HFFc6 (cell line): ENCODE measurements around the gene IL1RL2. TPM values are rescaled to one million over a fixed set of nuclear protein-coding genes. Genes with fewer than 3 reads are reported as not detected.

ENCODE experiments used
- DNase-seq: peaks from one replicate; pipeline ENCODE4 v3.0.0-alpha.2; 2018
- H3K27ac Mint-ChIP-seq: 2 replicates; pipeline ENCODE4 v1.8.0; 2020; ENCODE audit warnings: mild to moderate bottlenecking, mixed read lengths
- H3K27me3 Mint-ChIP-seq: 2 replicates; pipeline ENCODE4 v1.8.0; 2021; ENCODE audit warnings: mild to moderate bottlenecking, moderate library complexity, mixed read lengths; ENCODE audit not compliant: insufficient read depth
- H3K36me3 Mint-ChIP-seq: 2 replicates; pipeline ENCODE4 v1.8.0; 2021; ENCODE audit warnings: low read depth, mixed read lengths
- H3K4me1 Mint-ChIP-seq: 2 replicates; pipeline ENCODE4 v1.8.0; 2020; ENCODE audit warnings: low read depth, mixed read lengths
- H3K4me3 Mint-ChIP-seq: 2 replicates; pipeline ENCODE4 v1.8.0; 2020; ENCODE audit warnings: mild to moderate bottlenecking, moderate library complexity, mixed read lengths
- H3K9me3 Mint-ChIP-seq: 2 replicates; pipeline ENCODE4 v1.8.0; 2020; ENCODE audit warnings: mild to moderate bottlenecking, mixed read lengths
- total RNA-seq, 6 experiments: library from RNA; stranded (reverse); fragmentation: NEBNext Ultra II Directional; extraction: Animal tissue kit (Norgen Biotek cat#: 25700); gene quantifications; 2 replicates in 1 of 6; 3 replicates in 5 of 6; pipeline ENCODE4 v1.2.3, GENCODE V29; 2021
- TF ChIP-seq, protein P1 (sequence below): fragments of 200-600 bp; sonication (generic); IDR thresholded peaks from 2 replicates; pipeline ENCODE4 v1.5.0; 2021; ENCODE audit warnings: antibody characterized with exemption, mild to moderate bottlenecking

IL1RL2 gene
- total RNA-seq, 6 experiments from 2014 or later: not detected

DNA sequence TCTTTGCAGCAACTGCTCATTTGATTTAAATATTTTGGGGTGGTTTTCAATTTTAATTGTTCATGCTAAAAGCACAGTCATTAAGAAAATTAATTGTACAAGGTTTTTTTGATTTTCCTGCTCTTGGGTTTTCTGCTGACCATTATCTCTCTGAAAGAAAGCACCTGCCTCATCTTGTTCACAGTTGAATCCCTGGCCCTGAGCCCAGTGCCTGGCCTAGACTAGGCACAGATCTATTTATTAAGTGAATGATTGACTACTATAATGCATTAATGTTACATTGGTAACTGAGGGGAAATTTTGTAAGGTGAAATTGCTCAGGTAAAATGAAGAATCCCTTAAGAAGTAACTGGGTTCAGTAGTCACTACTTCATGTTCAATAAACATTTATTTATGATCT lies 22.0 kb downstream of the IL1RL2 start:
- no peak for DNase-seq
- Mint-ChIP-seq H3K4me3 (no peak overlapping the region), H3K27me3 (peaks cover 2% of the 10 kb centered on the region), H3K27ac (no peak overlapping the region), H3K36me3 (peaks cover 8% of the 10 kb centered on the region; the same call in 1 of the 2 replicates), H3K4me1 (no peaks in the 10 kb centered on the region), H3K9me3 (peaks cover 8% of the 10 kb centered on the region)
- TF ChIP-seq, protein P1, sequence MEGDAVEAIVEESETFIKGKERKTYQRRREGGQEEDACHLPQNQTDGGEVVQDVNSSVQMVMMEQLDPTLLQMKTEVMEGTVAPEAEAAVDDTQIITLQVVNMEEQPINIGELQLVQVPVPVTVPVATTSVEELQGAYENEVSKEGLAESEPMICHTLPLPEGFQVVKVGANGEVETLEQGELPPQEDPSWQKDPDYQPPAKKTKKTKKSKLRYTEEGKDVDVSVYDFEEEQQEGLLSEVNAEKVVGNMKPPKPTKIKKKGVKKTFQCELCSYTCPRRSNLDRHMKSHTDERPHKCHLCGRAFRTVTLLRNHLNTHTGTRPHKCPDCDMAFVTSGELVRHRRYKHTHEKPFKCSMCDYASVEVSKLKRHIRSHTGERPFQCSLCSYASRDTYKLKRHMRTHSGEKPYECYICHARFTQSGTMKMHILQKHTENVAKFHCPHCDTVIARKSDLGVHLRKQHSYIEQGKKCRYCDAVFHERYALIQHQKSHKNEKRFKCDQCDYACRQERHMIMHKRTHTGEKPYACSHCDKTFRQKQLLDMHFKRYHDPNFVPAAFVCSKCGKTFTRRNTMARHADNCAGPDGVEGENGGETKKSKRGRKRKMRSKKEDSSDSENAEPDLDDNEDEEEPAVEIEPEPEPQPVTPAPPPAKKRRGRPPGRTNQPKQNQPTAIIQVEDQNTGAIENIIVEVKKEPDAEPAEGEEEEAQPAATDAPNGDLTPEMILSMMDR: no peak

DNA sequence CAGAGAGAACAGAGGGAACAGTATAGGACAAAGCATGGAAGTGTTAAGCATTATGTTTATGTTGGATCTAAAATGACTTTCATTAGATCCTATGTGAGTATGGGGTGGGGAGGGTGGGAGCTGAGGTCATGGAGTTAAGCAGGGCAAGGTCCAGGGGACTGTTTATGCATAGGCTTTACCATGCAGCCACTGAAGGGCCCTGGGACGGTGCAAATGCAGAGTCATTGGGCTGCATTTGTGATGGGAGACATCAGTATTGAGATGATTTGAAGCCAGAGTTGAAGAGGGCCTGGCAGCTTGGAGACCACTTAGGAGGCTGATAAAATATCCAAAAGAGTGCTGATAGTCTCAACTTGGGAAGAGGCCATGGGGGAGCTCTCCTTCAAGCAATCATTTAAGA lies 22.7 kb downstream of the IL1RL2 start:
- H3K27ac Mint-ChIP-seq: no peak overlapping the region
- DNase-seq: no peak
- no peak overlapping the region for H3K4me3 Mint-ChIP-seq
- peaks cover 7% of the 10 kb centered on the region for H3K9me3 Mint-ChIP-seq
- H3K27me3 Mint-ChIP-seq: peaks cover 1% of the 10 kb centered on the region
- H3K36me3 Mint-ChIP-seq: 0 out of 2 replicates have a peak, but pooled peaks cover 5% of the 10 kb centered on the region
- H3K4me1 Mint-ChIP-seq: no peaks in the 10 kb centered on the region
- TF ChIP-seq, protein P1: no peak

DNA sequence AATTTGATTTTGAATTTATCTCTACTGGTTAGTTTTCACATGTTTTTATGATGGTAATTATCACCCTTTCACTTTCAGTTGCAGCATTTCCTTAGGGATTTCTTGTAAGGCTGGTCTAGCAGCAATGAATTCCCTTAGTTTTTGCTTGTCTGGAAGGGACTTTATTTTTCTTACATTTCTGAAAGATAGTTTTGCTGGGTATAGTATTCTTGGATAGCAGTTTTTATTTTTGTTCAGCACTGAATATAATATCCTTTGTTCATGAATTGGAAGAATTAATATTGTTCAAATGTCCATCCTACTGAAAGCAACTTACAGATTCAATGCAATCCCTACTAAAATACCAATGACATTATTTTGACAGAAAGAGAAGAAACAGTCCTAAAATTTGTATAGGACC lies 30.2 kb downstream of the IL1RL2 start:
- no peak for DNase-seq
- TF ChIP-seq, protein P1: no peak
- Mint-ChIP-seq H3K4me1 (no peaks in the 10 kb centered on the region), H3K4me3 (no peak overlapping the region), H3K27me3 (peaks cover 1% of the 10 kb centered on the region), H3K27ac (no peak overlapping the region), H3K36me3 (peaks cover 18% of the 10 kb centered on the region), H3K9me3 (peaks cover 18% of the 10 kb centered on the region)

DNA sequence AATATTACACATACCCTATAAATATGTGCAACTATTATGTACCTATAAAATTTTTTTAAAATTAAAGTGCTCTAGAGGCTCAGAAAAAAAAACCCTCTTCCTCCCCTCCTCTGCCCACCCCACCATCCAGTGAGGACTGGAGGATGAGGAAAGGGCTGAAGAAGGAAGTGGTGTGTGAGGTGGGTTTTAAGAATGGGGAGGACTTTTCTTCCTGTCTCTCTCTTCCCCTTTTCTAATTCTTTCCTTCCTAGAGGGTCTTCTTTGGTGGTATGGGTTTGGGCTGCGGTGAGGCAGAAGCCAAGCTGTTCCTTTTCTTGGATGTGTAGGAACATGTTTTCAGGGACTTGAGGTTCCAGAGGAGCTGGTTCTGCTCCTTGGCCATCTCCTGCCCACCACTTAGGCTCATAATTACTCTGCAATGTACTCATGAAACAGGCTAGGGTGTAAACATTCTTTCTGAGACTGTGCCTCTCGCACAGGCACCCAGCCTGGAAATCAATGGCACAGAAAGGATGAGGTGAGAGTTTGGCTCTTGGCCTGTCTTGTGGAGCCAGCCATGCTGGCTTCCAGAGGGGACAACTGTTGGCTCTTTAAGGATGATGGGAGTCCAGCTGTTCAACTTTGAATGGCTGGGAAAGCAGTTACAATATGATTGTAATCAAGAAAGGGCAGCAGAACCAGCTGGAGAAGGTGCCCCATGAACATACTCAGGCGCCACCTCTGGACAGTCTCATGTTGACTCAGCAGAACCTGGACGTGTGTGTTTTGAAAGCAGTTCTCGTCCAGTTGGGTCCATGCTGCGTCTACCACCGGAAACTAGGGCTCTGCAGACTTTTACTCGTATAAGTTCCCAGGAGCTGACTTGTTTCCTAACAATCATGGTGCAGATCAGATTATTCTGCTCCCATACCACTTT lies 38.3 kb downstream of the IL1RL2 start:
- Mint-ChIP-seq H3K9me3 (no peaks in the 10 kb centered on the region), H3K27ac (no peak overlapping the region), H3K27me3 (peaks cover 5% of the 10 kb centered on the region), H3K4me3 (no peak overlapping the region), H3K4me1 (peaks cover 41% of the 10 kb centered on the region), H3K36me3 (0 out of 2 replicates have a peak, but pooled peaks cover 4% of the 10 kb centered on the region)
- no peak for DNase-seq
- TF ChIP-seq, protein P1: no peak; the same call in 1 of the 2 replicates

DNA sequence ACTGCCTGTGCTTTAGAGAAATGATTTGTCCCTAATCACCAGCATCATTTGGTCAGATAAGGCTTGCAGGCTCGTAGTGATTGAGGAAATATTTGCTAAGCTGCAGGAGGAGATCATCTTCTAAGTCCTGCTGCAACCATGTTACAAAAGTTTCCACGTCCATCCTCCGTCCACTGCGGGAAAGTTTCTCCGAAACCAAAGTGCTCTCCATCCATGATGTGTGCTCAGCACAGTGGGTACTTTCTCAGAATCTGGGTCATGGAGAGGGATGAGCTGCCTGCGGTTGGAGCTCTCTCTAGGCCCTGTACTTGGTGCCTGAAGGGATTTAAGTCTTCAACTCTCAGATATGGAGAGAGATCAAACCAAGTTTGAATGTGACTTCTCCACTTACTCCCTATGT lies 39.3 kb downstream of the IL1RL2 start:
- Mint-ChIP-seq H3K9me3 (no peaks in the 10 kb centered on the region), H3K36me3 (0 out of 2 replicates have a peak, but pooled peaks cover 4% of the 10 kb centered on the region), H3K27ac (peak overlapping the region; percentile 99), H3K27me3 (peaks cover 5% of the 10 kb centered on the region), H3K4me1 (peaks cover 41% of the 10 kb centered on the region), H3K4me3 (peak overlapping the region; percentile 46; the same call in 1 of the 2 replicates)
- DNase-seq: no peak
- TF ChIP-seq, protein P1: no peak
